Panc1 (cell line): ENCODE data around the gene FAF1.

Source experiments
- POLR2AphosphoS5 ChIP-seq: IDR thresholded peaks from 2 replicates; pipeline ENCODE4 v1.6.1; 2012; ENCODE audit warnings: mild to moderate bottlenecking, low read depth, low read length, moderate library complexity
- REST ChIP-seq, 2 experiments: IDR thresholded peaks; 2 replicates each; pipeline ENCODE4 v1.6.1; 2011 to 2012; ENCODE audit warnings: low read depth in 2 of 2, control low read depth in 1 of 2, low read length in 1 of 2, mild to moderate bottlenecking in 1 of 2, moderate library complexity in 1 of 2; ENCODE audit not compliant: insufficient read depth in 1 of 2
- TCF7L2 ChIP-seq: IDR thresholded peaks from 2 replicates; pipeline ENCODE4 v1.6.1; 2011; ENCODE audit warnings: mild to moderate bottlenecking, low read depth, low read length, inconsistent platforms
- TF ChIP-seq, protein P1 (sequence below): fragments of 450-650 bp; IDR thresholded peaks from 2 replicates; pipeline ENCODE4 v1.5.1; 2017; ENCODE audit warnings: mild to moderate bottlenecking

- TF ChIP-seq, protein P1, sequence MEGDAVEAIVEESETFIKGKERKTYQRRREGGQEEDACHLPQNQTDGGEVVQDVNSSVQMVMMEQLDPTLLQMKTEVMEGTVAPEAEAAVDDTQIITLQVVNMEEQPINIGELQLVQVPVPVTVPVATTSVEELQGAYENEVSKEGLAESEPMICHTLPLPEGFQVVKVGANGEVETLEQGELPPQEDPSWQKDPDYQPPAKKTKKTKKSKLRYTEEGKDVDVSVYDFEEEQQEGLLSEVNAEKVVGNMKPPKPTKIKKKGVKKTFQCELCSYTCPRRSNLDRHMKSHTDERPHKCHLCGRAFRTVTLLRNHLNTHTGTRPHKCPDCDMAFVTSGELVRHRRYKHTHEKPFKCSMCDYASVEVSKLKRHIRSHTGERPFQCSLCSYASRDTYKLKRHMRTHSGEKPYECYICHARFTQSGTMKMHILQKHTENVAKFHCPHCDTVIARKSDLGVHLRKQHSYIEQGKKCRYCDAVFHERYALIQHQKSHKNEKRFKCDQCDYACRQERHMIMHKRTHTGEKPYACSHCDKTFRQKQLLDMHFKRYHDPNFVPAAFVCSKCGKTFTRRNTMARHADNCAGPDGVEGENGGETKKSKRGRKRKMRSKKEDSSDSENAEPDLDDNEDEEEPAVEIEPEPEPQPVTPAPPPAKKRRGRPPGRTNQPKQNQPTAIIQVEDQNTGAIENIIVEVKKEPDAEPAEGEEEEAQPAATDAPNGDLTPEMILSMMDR, result no peak
- TF ChIP-seq REST (IDR thresholded peaks at IDR 0.05; ENCODE audit: insufficient read depth in 1 of 2, low read depth in 2 of 2, low read length in 1 of 2), result no peak
- no peak for TF ChIP-seq POLR2AphosphoS5
- no peak for TF ChIP-seq TCF7L2
Observed at GRCh38 chr1:50971748-50972305, 11.8 kb upstream of the FAF1 start.
